Astrocyte (in vitro differentiated cells and primary cell): ENCODE measurements around the gene COPE. TPM values are rescaled to one million over a fixed set of nuclear protein-coding genes. Genes with fewer than 3 reads are reported as not detected.

ENCODE experiments used
- DNase-seq: peaks from one replicate; pipeline ENCODE4 v3.0.0-alpha.2; 2010; ENCODE audit warnings: low read depth
- FAIRE-seq: peaks from 2 replicates; lab custom pipeline; 2011; peaks lifted over from hg19 to GRCh38; lab: Jason Lieb, UNC
- H2AFZ ChIP-seq: 2 replicates; pipeline ENCODE4 v1.6.0; 2012; ENCODE audit warnings: low read depth, low read length, inconsistent platforms
- H3K27ac ChIP-seq: 2 replicates; pipeline ENCODE4 v1.5.1; 2011; ENCODE audit warnings: low read depth, low read length, inconsistent platforms
- H3K27me3 ChIP-seq: 2 replicates; pipeline ENCODE4 v1.6.0; 2011; ENCODE audit warnings: low read length, inconsistent platforms; ENCODE audit not compliant: insufficient read depth
- H3K36me3 ChIP-seq: 2 replicates; pipeline ENCODE4 v1.5.1; 2011; ENCODE audit warnings: low read length, inconsistent platforms; ENCODE audit not compliant: insufficient read depth
- H3K4me1 ChIP-seq: 2 replicates; pipeline ENCODE4 v1.5.1; 2011; ENCODE audit warnings: low read length, inconsistent platforms; ENCODE audit not compliant: insufficient read depth
- H3K4me2 ChIP-seq: 2 replicates; pipeline ENCODE4 v1.6.0; 2012; ENCODE audit warnings: low read length, inconsistent platforms
- H3K4me3 ChIP-seq: 2 replicates; pipeline ENCODE4 v1.5.1; 2011; ENCODE audit warnings: low read depth, mild to moderate bottlenecking, low read length, inconsistent platforms; ENCODE audit not compliant: insufficient read depth
- H3K79me2 ChIP-seq: 2 replicates; pipeline ENCODE4 v1.6.0; 2012; ENCODE audit warnings: mild to moderate bottlenecking, low read length, inconsistent platforms; ENCODE audit not compliant: insufficient read depth
- H3K9ac ChIP-seq: 2 replicates; pipeline ENCODE4 v1.6.0; 2012; ENCODE audit warnings: mild to moderate bottlenecking, low read length, inconsistent platforms
- H3K9me3 ChIP-seq: 2 replicates; pipeline ENCODE4 v1.5.1; 2012; ENCODE audit warnings: low read depth, mild to moderate bottlenecking, low read length, inconsistent platforms; ENCODE audit not compliant: insufficient read depth
- H4K20me1 ChIP-seq: 2 replicates; pipeline ENCODE4 v1.6.0; 2012; ENCODE audit warnings: low read length, inconsistent platforms; ENCODE audit not compliant: insufficient read depth
- H3K27ac Mint-ChIP-seq: one replicate; pipeline ENCODE4 v1.8.0; 2021; ENCODE audit warnings: mild to moderate bottlenecking, mixed read lengths; ENCODE audit not compliant: unreplicated experiment
- H3K27me3 Mint-ChIP-seq: one replicate; pipeline ENCODE4 v1.8.0; 2021; ENCODE audit warnings: low read depth, mixed read lengths; ENCODE audit not compliant: unreplicated experiment
- H3K36me3 Mint-ChIP-seq: one replicate; pipeline ENCODE4 v1.8.0; 2021; ENCODE audit warnings: low read depth, mixed read lengths; ENCODE audit not compliant: unreplicated experiment
- H3K4me1 Mint-ChIP-seq: one replicate; pipeline ENCODE4 v1.8.0; 2021; ENCODE audit warnings: low read depth, mixed read lengths; ENCODE audit not compliant: unreplicated experiment
- H3K4me3 Mint-ChIP-seq: one replicate; pipeline ENCODE4 v1.8.0; 2021; ENCODE audit warnings: mild to moderate bottlenecking, moderate library complexity, mixed read lengths; ENCODE audit not compliant: unreplicated experiment
- H3K9me3 Mint-ChIP-seq: one replicate; pipeline ENCODE4 v1.8.0; 2021; ENCODE audit warnings: mild to moderate bottlenecking, mixed read lengths; ENCODE audit not compliant: unreplicated experiment
- EZH2 ChIP-seq: IDR thresholded peaks from 2 replicates; pipeline ENCODE4 v1.6.1; 2012; ENCODE audit warnings: mild to moderate bottlenecking, low read length, inconsistent platforms; ENCODE audit not compliant: insufficient read depth
- total RNA-seq: library from RNA; stranded (reverse); gene quantifications from 2 replicates; pipeline ENCODE4 v1.2.1, GENCODE V29; 2021
- TF ChIP-seq, protein P1 (sequence below): IDR thresholded peaks from 2 replicates; pipeline ENCODE4 v1.5.1; 2011; ENCODE audit warnings: low read depth, mild to moderate bottlenecking, inconsistent platforms, low read length, moderate library complexity; ENCODE audit not compliant: insufficient read depth

The COPE gene
- total RNA-seq, 1 donor from 2014 or later = 298 TPM

- H3K79me2 ChIP-seq = no peaks in the 10 kb centered on the region
- FAIRE-seq = no peak
- H3K9me3 Mint-ChIP-seq = no peaks in the 10 kb centered on the region
These were observed 19.3 kb downstream of the COPE start for GRCh38 chr19:18899624-18900560.

GRCh38 chr19:18898607-18899408 lies 20.4 kb downstream of the COPE start:
- Histone ChIP-seq H3K4me3 (no peak overlapping the region), H3K27ac (no peak overlapping the region), H3K4me2 (no peak overlapping the region), H3K79me2 (no peaks in the 10 kb centered on the region), H2AFZ (no peak overlapping the region), H3K4me1 (peaks cover 9% of the 10 kb centered on the region), H3K9me3 (no peaks in the 10 kb centered on the region), H4K20me1 (peaks cover 48% of the 10 kb centered on the region), H3K36me3 (no peaks in the 10 kb centered on the region), H3K27me3 (peaks cover 7% of the 10 kb centered on the region), H3K9ac (no peak overlapping the region)
- Mint-ChIP-seq H3K4me1 (peaks cover 2% of the 10 kb centered on the region), H3K9me3 (no peaks in the 10 kb centered on the region), H3K4me3 (no peak overlapping the region), H3K27me3 (no peaks in the 10 kb centered on the region), H3K36me3 (peaks cover 10% of the 10 kb centered on the region), H3K27ac (no peak overlapping the region)
- FAIRE-seq = no peak
- TF ChIP-seq EZH2 = no peak
- TF ChIP-seq, protein P1, sequence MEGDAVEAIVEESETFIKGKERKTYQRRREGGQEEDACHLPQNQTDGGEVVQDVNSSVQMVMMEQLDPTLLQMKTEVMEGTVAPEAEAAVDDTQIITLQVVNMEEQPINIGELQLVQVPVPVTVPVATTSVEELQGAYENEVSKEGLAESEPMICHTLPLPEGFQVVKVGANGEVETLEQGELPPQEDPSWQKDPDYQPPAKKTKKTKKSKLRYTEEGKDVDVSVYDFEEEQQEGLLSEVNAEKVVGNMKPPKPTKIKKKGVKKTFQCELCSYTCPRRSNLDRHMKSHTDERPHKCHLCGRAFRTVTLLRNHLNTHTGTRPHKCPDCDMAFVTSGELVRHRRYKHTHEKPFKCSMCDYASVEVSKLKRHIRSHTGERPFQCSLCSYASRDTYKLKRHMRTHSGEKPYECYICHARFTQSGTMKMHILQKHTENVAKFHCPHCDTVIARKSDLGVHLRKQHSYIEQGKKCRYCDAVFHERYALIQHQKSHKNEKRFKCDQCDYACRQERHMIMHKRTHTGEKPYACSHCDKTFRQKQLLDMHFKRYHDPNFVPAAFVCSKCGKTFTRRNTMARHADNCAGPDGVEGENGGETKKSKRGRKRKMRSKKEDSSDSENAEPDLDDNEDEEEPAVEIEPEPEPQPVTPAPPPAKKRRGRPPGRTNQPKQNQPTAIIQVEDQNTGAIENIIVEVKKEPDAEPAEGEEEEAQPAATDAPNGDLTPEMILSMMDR = no peak
- no peak for DNase-seq

More at GRCh38 chr19:18899624-18900560, 19.3 kb downstream of the COPE start:
- no peak for TF ChIP-seq EZH2
- TF ChIP-seq, protein P1 = no peak
- H3K4me3 ChIP-seq = no peak overlapping the region
- no peak for DNase-seq
- H3K27ac ChIP-seq = no peak overlapping the region
- H3K27me3 ChIP-seq = peaks cover under 1% of the 10 kb centered on the region
- H2AFZ ChIP-seq = no peak overlapping the region
- peaks cover 2% of the 10 kb centered on the region for H3K4me1 ChIP-seq
- no peak overlapping the region for H3K9ac ChIP-seq
- no peaks in the 10 kb centered on the region for H3K9me3 ChIP-seq
- H4K20me1 ChIP-seq = peaks cover 52% of the 10 kb centered on the region
- H3K4me3 Mint-ChIP-seq = no peak overlapping the region
- no peak overlapping the region for H3K4me2 ChIP-seq
- no peak overlapping the region for H3K27ac Mint-ChIP-seq
- no peaks in the 10 kb centered on the region for H3K36me3 ChIP-seq
- H3K27me3 Mint-ChIP-seq = no peaks in the 10 kb centered on the region
- H3K4me1 Mint-ChIP-seq = peaks cover 2% of the 10 kb centered on the region
- peaks cover 10% of the 10 kb centered on the region for H3K36me3 Mint-ChIP-seq
